ENCODE results near the gene TPMT.
"Not testable (repeated sequence)": the region's sequence is repeated elsewhere in the genome, so short reads cannot be mapped to it uniquely, and the experiment has no call there.

The TPMT gene

GRCh38 chr6:18151801-18152200 lies 3.1 kb downstream of the TPMT start:
- no peak for ATAC-seq (ENCODE audit: insufficient read depth, low read depth)

GRCh38 chr6:18151391-18151790 lies 3.5 kb downstream of the TPMT start:
- DNase-seq; H3K9ac ChIP-seq (ENCODE audit: low read depth, low read length); ATAC-seq (ENCODE audit: insufficient read depth, low read depth); H3K79me2 ChIP-seq (ENCODE audit: insufficient read depth, low read length); H4K20me1 ChIP-seq (ENCODE audit: insufficient read depth, low read length); H2AFZ ChIP-seq (ENCODE audit: low read depth, low read length); H3K36me3 ChIP-seq (ENCODE audit: insufficient read depth, low read length); H3K4me3 ChIP-seq (ENCODE audit: low read depth in 1 of 2, low read length in 2 of 2); H3K4me2 ChIP-seq (ENCODE audit: insufficient read depth, low read length); H3K27ac ChIP-seq (ENCODE audit: low read length); H3K9me3 ChIP-seq (ENCODE audit: insufficient read depth, low read length, severe bottlenecking); H3K27me3 ChIP-seq (ENCODE audit: insufficient read depth, low read length, poor library complexity): not testable (repeated sequence)
- peaks cover 28% of the 10 kb centered on the region for H3K4me1 ChIP-seq (ENCODE audit: insufficient read depth, low read length)

More at GRCh38 chr6:18151801-18152200, 3.1 kb downstream of the TPMT start:
- H2AFZ ChIP-seq (ENCODE audit: low read depth, low read length): no peak overlapping the region
- no peak overlapping the region for H3K9ac ChIP-seq (ENCODE audit: low read depth, low read length)
- TF ChIP-seq EZH2 (IDR thresholded peaks at IDR 0.05; ENCODE audit: borderline replicate concordance, low read depth, low read length, severe bottlenecking): no peak
- TF ChIP-seq CTCF (IDR thresholded peaks at IDR 0.05; ENCODE audit: borderline replicate concordance, extremely low read depth, low read length, poor library complexity, severe bottlenecking): no peak
- H3K27ac ChIP-seq (ENCODE audit: low read length): no peak overlapping the region
- no peak for DNase-seq
- H4K20me1 ChIP-seq (ENCODE audit: insufficient read depth, low read length): no peaks in the 10 kb centered on the region
- no peaks in the 10 kb centered on the region for H3K79me2 ChIP-seq (ENCODE audit: insufficient read depth, low read length)
- no peak overlapping the region for H3K4me2 ChIP-seq (ENCODE audit: insufficient read depth, low read length)
- H3K27me3 ChIP-seq (ENCODE audit: insufficient read depth, low read length, poor library complexity): no peaks in the 10 kb centered on the region
- no peak overlapping the region for H3K4me3 ChIP-seq (ENCODE audit: low read depth in 1 of 2, low read length in 2 of 2)
- H3K4me1 ChIP-seq (ENCODE audit: insufficient read depth, low read length): peaks cover 30% of the 10 kb centered on the region
- no peaks in the 10 kb centered on the region for H3K36me3 ChIP-seq (ENCODE audit: insufficient read depth, low read length)
- no peaks in the 10 kb centered on the region for H3K9me3 ChIP-seq (ENCODE audit: insufficient read depth, low read length, severe bottlenecking)

- H2AFZ ChIP-seq (ENCODE audit: low read depth, low read length): no peak overlapping the region
- no peak for TF ChIP-seq CTCF (IDR thresholded peaks at IDR 0.05; ENCODE audit: borderline replicate concordance, extremely low read depth, low read length, poor library complexity, severe bottlenecking)
- TF ChIP-seq EZH2 (IDR thresholded peaks at IDR 0.05; ENCODE audit: borderline replicate concordance, low read depth, low read length, severe bottlenecking): no peak
- no peak overlapping the region for H3K4me3 ChIP-seq (ENCODE audit: low read depth in 1 of 2, low read length in 2 of 2)
- ATAC-seq (ENCODE audit: insufficient read depth, low read depth): no peak
- no peaks in the 10 kb centered on the region for H3K79me2 ChIP-seq (ENCODE audit: insufficient read depth, low read length)
- no peaks in the 10 kb centered on the region for H3K9me3 ChIP-seq (ENCODE audit: insufficient read depth, low read length, severe bottlenecking)
- no peak overlapping the region for H3K4me2 ChIP-seq (ENCODE audit: insufficient read depth, low read length)
- no peaks in the 10 kb centered on the region for H3K27me3 ChIP-seq (ENCODE audit: insufficient read depth, low read length, poor library complexity)
- H3K9ac ChIP-seq (ENCODE audit: low read depth, low read length): no peak overlapping the region
- no peak for DNase-seq
- no peaks in the 10 kb centered on the region for H3K36me3 ChIP-seq (ENCODE audit: insufficient read depth, low read length)
- no peaks in the 10 kb centered on the region for H4K20me1 ChIP-seq (ENCODE audit: insufficient read depth, low read length)
- H3K4me1 ChIP-seq (ENCODE audit: insufficient read depth, low read length): peaks cover 10% of the 10 kb centered on the region
- H3K27ac ChIP-seq (ENCODE audit: low read length): no peak overlapping the region
Observed at GRCh38 chr6:18148304-18149025, 6.4 kb downstream of the TPMT start.

GRCh38 chr6:18147616-18148015 lies 7.3 kb downstream of the TPMT start:
- no peak overlapping the region for H2AFZ ChIP-seq (ENCODE audit: low read depth, low read length)
- H3K79me2 ChIP-seq (ENCODE audit: insufficient read depth, low read length): no peaks in the 10 kb centered on the region
- no peaks in the 10 kb centered on the region for H3K27me3 ChIP-seq (ENCODE audit: insufficient read depth, low read length, poor library complexity)
- H3K4me1 ChIP-seq (ENCODE audit: insufficient read depth, low read length): peaks cover 1% of the 10 kb centered on the region; the same call in 1 of the 2 replicates
- ATAC-seq (ENCODE audit: insufficient read depth, low read depth) (no peak), DNase-seq (no peak)
- no peaks in the 10 kb centered on the region for H4K20me1 ChIP-seq (ENCODE audit: insufficient read depth, low read length)
- H3K9ac ChIP-seq (ENCODE audit: low read depth, low read length): no peak overlapping the region
- no peak overlapping the region for H3K4me3 ChIP-seq (ENCODE audit: low read depth in 1 of 2, low read length in 2 of 2)
- H3K27ac ChIP-seq (ENCODE audit: low read length): no peak overlapping the region
- no peak for TF ChIP-seq EZH2 (IDR thresholded peaks at IDR 0.05; ENCODE audit: borderline replicate concordance, low read depth, low read length, severe bottlenecking)
- no peak for TF ChIP-seq CTCF (IDR thresholded peaks at IDR 0.05; ENCODE audit: borderline replicate concordance, extremely low read depth, low read length, poor library complexity, severe bottlenecking)
- no peaks in the 10 kb centered on the region for H3K36me3 ChIP-seq (ENCODE audit: insufficient read depth, low read length)
- no peak overlapping the region for H3K4me2 ChIP-seq (ENCODE audit: insufficient read depth, low read length)
- no peaks in the 10 kb centered on the region for H3K9me3 ChIP-seq (ENCODE audit: insufficient read depth, low read length, severe bottlenecking)

Data from DND-41 (cell line).